Stimulated activated CD8-positive, alpha-beta memory T cell treated with anti-CD3 and anti-CD28 coated beads, Interleukin-12 subunit alpha, Interleukin-12 subunit beta, amount 100 ng/mL, for 24 hours (primary cell): Measurements from ENCODE around the gene DPEP3.

Experiments
- DNase-seq: peaks from one replicate; pipeline ENCODE4 v3.0.0-alpha.2; 2020; ENCODE audit errors: extremely low read depth

Gene DPEP3

GRCh38 chr16:67931712-67932461 is 48.4 kb downstream of the DPEP3 start, which contains the start of gene CTRL:
CTRL (minus strand) TSS chr16:67931862; CDS start chr16:67931852, 10 bp downstream.
- no peak for DNase-seq

GRCh38 chr16:67930678-67931211 is 49.6 kb downstream of the DPEP3 start:
- DNase-seq = no peak

GRCh38 chr16:67930191-67930590 is 50.1 kb downstream of the DPEP3 start:
- no peak for DNase-seq

- peak; percentile 44 for DNase-seq
Measured at GRCh38 chr16:67928561-67929364, 51.5 kb downstream of the DPEP3 start.

GRCh38 chr16:67928147-67928546 is 52.2 kb downstream of the DPEP3 start:
- DNase-seq = no peak

- no peak for DNase-seq
Measured at GRCh38 chr16:67927131-67927941, 53.0 kb downstream of the DPEP3 start.

- DNase-seq = no peak
Measured at GRCh38 chr16:67926181-67926750, 54.0 kb downstream of the DPEP3 start.
